ENCODE measurements around the gene NR2C2AP.

The NR2C2AP gene

GRCh38 chr19:19171821-19172532, 31.2 kb downstream of the NR2C2AP start:
- peak overlapping the region; percentile 25 for H3K27ac ChIP-seq
- no peak for TF ChIP-seq CTCF (conservative IDR thresholded peaks at IDR 0.05; ENCODE audit: low read depth)
- no peak for DNase-seq (ENCODE audit: low spot score)
- POLR2A ChIA-PET (ENCODE audit: low non-redundant PET), result no interaction called here
- CTCF ChIA-PET, result no interaction called here

- no peak for TF ChIP-seq CTCF (conservative IDR thresholded peaks at IDR 0.05; ENCODE audit: low read depth)
- ChIA-PET POLR2A (ENCODE audit: low non-redundant PET) (no interaction called here), CTCF (no interaction called here)
- DNase-seq (ENCODE audit: low spot score), result no peak
- H3K27ac ChIP-seq, result no peak overlapping the region
Measured at GRCh38 chr19:19170873-19171672, 32.1 kb downstream of the NR2C2AP start.

GRCh38 chr19:19170053-19170872, 33.0 kb downstream of the NR2C2AP start, which contains the start of gene MEF2B:
MEF2B (minus strand) TSS chr19:19170263; CDS start chr19:19150735, 19,528 bp downstream.
- ChIA-PET CTCF (no interaction called here), POLR2A (ENCODE audit: low non-redundant PET) (no interaction called here)
- no peak within 1 kb of the TSS for H3K27ac ChIP-seq
- peak; percentile 92 for DNase-seq (ENCODE audit: low spot score)
- TF ChIP-seq CTCF (conservative IDR thresholded peaks at IDR 0.05; ENCODE audit: low read depth), result no peak

DNA sequence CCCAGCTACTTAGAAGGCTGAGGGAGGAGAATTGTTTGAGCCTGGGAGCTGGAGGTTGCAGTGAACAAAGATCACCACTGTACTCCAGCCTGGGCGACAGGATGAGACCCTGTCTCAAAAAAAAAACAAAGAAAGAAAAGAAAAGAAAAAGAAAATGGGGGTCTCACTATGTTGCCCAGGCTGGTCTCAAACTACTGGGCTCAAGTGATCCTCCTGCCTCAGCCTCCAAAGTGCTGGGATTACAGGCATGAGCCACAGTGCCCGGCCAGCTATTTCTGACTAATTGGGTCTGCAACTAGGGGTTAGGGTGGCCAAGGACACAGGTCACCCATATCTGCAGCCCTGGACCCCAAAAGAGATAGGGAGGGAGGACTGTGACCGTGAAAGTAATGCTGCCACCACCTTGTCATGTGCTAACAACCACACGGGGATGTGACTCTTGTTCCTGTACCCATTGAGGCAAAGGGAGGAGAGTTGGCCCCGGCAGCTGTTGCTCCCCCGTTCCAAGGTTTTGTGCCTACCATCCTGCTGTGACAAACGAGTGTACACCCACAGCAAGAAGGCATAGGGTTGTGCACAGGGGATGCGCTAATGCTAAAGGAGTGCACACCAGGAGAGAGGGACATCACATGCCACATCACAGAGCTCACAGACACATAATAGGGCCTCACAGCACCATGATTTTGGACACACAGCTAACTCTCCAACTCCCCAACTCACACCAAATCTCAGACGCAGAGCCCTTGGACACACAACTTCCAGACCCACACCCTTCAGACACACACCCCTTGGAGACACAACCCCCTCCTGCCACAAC, 33.8 kb downstream of the NR2C2AP start:
- no peak for DNase-seq (ENCODE audit: low spot score)
- ChIA-PET POLR2A (ENCODE audit: low non-redundant PET) (interaction anchor here (0.7 kb wide), 1 partner anchor 13 kb away, joined by 3 read pairs; no protein-coding TSS in a partner anchor), CTCF (interaction anchor here (0.6 to 0.9 kb wide), 2 partner anchors 24 to 323 kb away, joined by 4 to 7 read pairs; no protein-coding TSS in a partner anchor)
- no peak for TF ChIP-seq CTCF (conservative IDR thresholded peaks at IDR 0.05; ENCODE audit: low read depth)
- H3K27ac ChIP-seq, result no peak overlapping the region

GRCh38 chr19:19167612-19168011, 35.6 kb downstream of the NR2C2AP start:
- POLR2A ChIA-PET (ENCODE audit: low non-redundant PET), result no interaction called here
- no peak overlapping the region for H3K27ac ChIP-seq
- CTCF ChIA-PET, result no interaction called here
- no peak for DNase-seq (ENCODE audit: low spot score)
- TF ChIP-seq CTCF (conservative IDR thresholded peaks at IDR 0.05; ENCODE audit: low read depth), result no peak

Measured in RWPE1 (cell line).